Esophagus squamous epithelium (tissue), 5 donors: ENCODE results near the gene FOXD2. TPM values are rescaled to one million over a fixed set of nuclear protein-coding genes. Genes with fewer than 3 reads are reported as not detected.

Experiments used
- DNase-seq: peaks from one replicate; lab custom pipeline; 2025; lab: John Stamatoyannopoulos, UW
- H3K27ac ChIP-seq, 4 donors: fragments of 200-600 bp; sonication (generic); one replicate each; pipeline ENCODE4 v1.5.1; 2016 to 2019; ENCODE audit warnings: mild to moderate bottlenecking in 1 of 4
- H3K27me3 ChIP-seq, 4 donors: fragments of 200-600 bp; sonication (generic); 1 replicate in 3 of 4; 2 replicates in 1 of 4; pipeline versions ENCODE4 v1.5.1 to v1.6.0; 2017 to 2021; ENCODE audit warnings: antibody characterized with exemption in 1 of 4
- H3K36me3 ChIP-seq, 3 donors: fragments of 200-600 bp; sonication (generic); one replicate each; pipeline ENCODE4 v1.5.1; 2016 to 2019
- H3K4me1 ChIP-seq, 3 donors: fragments of 200-600 bp; sonication (generic); one replicate each; pipeline ENCODE4 v1.5.1; 2017 to 2019
- H3K4me3 ChIP-seq, 4 donors: fragments of 200-600 bp; sonication (generic); 1 replicate in 3 of 4; 2 replicates in 1 of 4; pipeline ENCODE4 v1.5.1; 2016 to 2019; ENCODE audit warnings: mild to moderate bottlenecking in 2 of 4, moderate library complexity in 1 of 4
- H3K9me3 ChIP-seq, 3 donors: fragments of 200-600 bp; sonication (generic); one replicate each; pipeline ENCODE4 v1.5.1; 2016 to 2019
- CTCF ChIP-seq, 6 experiments: fragments of 450-650 bp in 4 of 6; fragments of 200-600 bp in 2 of 6; sonication (generic) in 2 of 6; IDR thresholded peaks; one replicate each; pipeline ENCODE4 v1.5.1; 2016 to 2019; ENCODE audit warnings: antibody characterized with exemption in 6 of 6, mild to moderate bottlenecking in 4 of 6, moderate library complexity in 4 of 6
- POLR2A ChIP-seq, 4 donors: fragments of 450-650 bp; IDR thresholded peaks; one replicate each; pipeline ENCODE4 v1.6.1; 2017; ENCODE audit warnings: antibody characterized with exemption in 4 of 4, mild to moderate bottlenecking in 4 of 4, moderate library complexity in 3 of 4
- WGBS, 2 donors: methylation state at CpG; one replicate each; pipeline ENCODE4 v1.1.5; 2018; 5-methylcytosine and 5-hydroxymethylcytosine counted together
- intact Hi-C: fragments of 100-400 bp; cut with DNase I; formaldehyde crosslinking; loops from one replicate; pipeline ENCODE4 v1.15.0; 2022
- total RNA-seq, 4 donors: library from RNA; depleted of rRNA; stranded (reverse); fragments of >200 nt; gene quantifications; one replicate each; pipeline ENCODE4 v1.1.0, GENCODE V29; 2016
- donor health status: DM: yes; HTN: yes; CAD: no.

FOXD2 gene
- total RNA-seq, 4 donors from 2014 or later: under 0.01 TPM; not detected in 3

GRCh38 chr1:47460456-47460855 is 22.6 kb downstream of the FOXD2 start:
- H3K27ac ChIP-seq: no peak overlapping the region
- intact Hi-C loops: no loop called here
- H3K4me3 ChIP-seq: no peak overlapping the region
- H3K36me3 ChIP-seq: no peaks in the 10 kb centered on the region
- peaks cover 0 to 99% (median 0%) of the 10 kb centered on the region in 4 donors for H3K27me3 ChIP-seq
- no peak for DNase-seq
- H3K9me3 ChIP-seq: no peaks in the 10 kb centered on the region
- no peaks in the 10 kb centered on the region for H3K4me1 ChIP-seq
- TF ChIP-seq POLR2A (IDR thresholded peaks at IDR 0.05) (no peak), CTCF (IDR thresholded peaks at IDR 0.05) (no peak)

- TF ChIP-seq CTCF (IDR thresholded peaks at IDR 0.05): no peak
- TF ChIP-seq POLR2A (IDR thresholded peaks at IDR 0.05): no peak
- H3K27me3 ChIP-seq: peaks cover 0 to 99% (median 0%) of the 10 kb centered on the region in 4 donors
- H3K4me1 ChIP-seq: no peaks in the 10 kb centered on the region
- H3K36me3 ChIP-seq: no peaks in the 10 kb centered on the region
- 23 to 29% methylated on average over 3 of the region's 3 CpGs for WGBS, 2 donors
- H3K4me3 ChIP-seq: no peak overlapping the region
- DNase-seq: no peak
- no peak overlapping the region for H3K27ac ChIP-seq
- H3K9me3 ChIP-seq: no peaks in the 10 kb centered on the region
- intact Hi-C loops: no loop called here
These were observed 27.8 kb downstream of the FOXD2 start for GRCh38 chr1:47465605-47466004.

GRCh38 chr1:47468709-47469389 is 31.0 kb downstream of the FOXD2 start:
- intact Hi-C loops: no loop called here
- H3K27ac ChIP-seq: no peak overlapping the region
- no peak for DNase-seq
- H3K4me1 ChIP-seq: no peaks in the 10 kb centered on the region
- no peak for TF ChIP-seq CTCF (IDR thresholded peaks at IDR 0.05)
- TF ChIP-seq POLR2A (IDR thresholded peaks at IDR 0.05): no peak
- no peaks in the 10 kb centered on the region for H3K9me3 ChIP-seq
- 50 to 65% methylated on average over 4 of the region's 4 CpGs for WGBS, 2 donors
- peaks cover 0 to 92% (median 0%) of the 10 kb centered on the region in 4 donors for H3K27me3 ChIP-seq
- no peak overlapping the region for H3K4me3 ChIP-seq
- no peaks in the 10 kb centered on the region for H3K36me3 ChIP-seq

- DNase-seq: no peak
These were observed 31.5 kb downstream of the FOXD2 start for GRCh38 chr1:47469390-47469759.

More at GRCh38 chr1:47469390-47469759, 31.5 kb downstream of the FOXD2 start:
- no peaks in the 10 kb centered on the region for H3K4me1 ChIP-seq
- H3K27me3 ChIP-seq: peaks cover 0 to 89% (median 0%) of the 10 kb centered on the region in 4 donors
- no peak overlapping the region for H3K27ac ChIP-seq
- no peak for TF ChIP-seq POLR2A (IDR thresholded peaks at IDR 0.05)
- no peak for TF ChIP-seq CTCF (IDR thresholded peaks at IDR 0.05)
- no peaks in the 10 kb centered on the region for H3K36me3 ChIP-seq
- no peaks in the 10 kb centered on the region for H3K9me3 ChIP-seq
- no peak overlapping the region for H3K4me3 ChIP-seq
- intact Hi-C loops: no loop called here
- 63 to 66% methylated on average over 2 of the region's 2 CpGs for WGBS, 2 donors
